Activated CD8-positive, alpha-beta memory T cell treated with anti-CD3 and anti-CD28 coated beads for 36 hours (primary cell): ENCODE results near the gene TBX18. TPM values are rescaled to one million over a fixed set of nuclear protein-coding genes. Genes with fewer than 3 reads are reported as not detected.

Experiments
- CTCF ChIA-PET: fragments of 350-600 bp; sonication (Branson Sonifier 250); formaldehyde crosslinking; loops from one replicate; lab custom pipeline; 2021; ENCODE audit warnings: antibody characterized with exemption; lab: Charles Lee
- POLR2A ChIA-PET: fragments of 350-600 bp; sonication (Branson Sonifier 250); formaldehyde crosslinking; loops from one replicate; lab custom pipeline; 2021; ENCODE audit warnings: antibody characterized with exemption; lab: Charles Lee
- total RNA-seq, 2 experiments: library from RNA; stranded (reverse); gene quantifications; one replicate each; pipeline ENCODE4 v1.2.3, GENCODE V29; 2021

Gene TBX18
- total RNA-seq, 2 experiments from 2014 or later: not detected

DNA sequence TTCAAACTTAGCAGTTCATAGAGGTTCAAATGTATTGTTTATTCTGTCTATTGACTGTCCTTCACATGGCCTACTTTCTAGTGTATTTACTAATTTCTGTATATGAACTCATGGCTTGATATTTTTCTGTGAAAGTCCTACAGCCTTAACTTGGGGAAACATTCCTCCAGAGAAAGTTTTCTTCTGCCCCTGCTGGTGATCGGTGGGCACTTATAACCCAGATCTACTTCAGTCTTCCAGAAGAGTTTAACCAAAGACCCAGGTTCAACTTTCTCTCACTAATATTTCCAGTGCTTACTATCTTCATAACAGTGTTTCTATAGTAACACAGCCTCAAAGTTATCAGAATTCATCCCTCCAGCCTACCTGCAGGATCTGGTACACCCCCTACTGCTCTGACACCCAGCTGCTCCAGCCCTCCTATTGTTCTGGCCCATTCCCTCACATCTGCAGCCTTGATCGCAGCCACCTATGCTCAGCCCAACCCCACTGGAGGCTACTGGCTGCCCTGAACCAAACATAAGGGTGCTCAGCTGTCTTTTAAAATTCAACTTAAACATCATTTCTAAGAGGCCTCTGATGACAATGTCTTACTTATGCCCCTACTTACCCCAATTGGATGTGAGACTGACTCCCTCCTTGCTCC is 72.3 kb downstream of the TBX18 start:
- CTCF ChIA-PET: no interaction called here

GRCh38 chr6:84688141-84688873 is 76.1 kb downstream of the TBX18 start:
- CTCF ChIA-PET: interaction anchor here (0.6 kb wide), 1 partner anchor 10 kb away, joined by 3 read pairs; no protein-coding TSS in a partner anchor
- POLR2A ChIA-PET: no interaction called here

More for the DNA sequence above, 72.3 kb downstream of the TBX18 start:
- POLR2A ChIA-PET: no interaction called here

GRCh38 chr6:84687431-84687830 is 77.0 kb downstream of the TBX18 start:
- ChIA-PET POLR2A (no interaction called here), CTCF (no interaction called here)

GRCh38 chr6:84685983-84686584 is 78.3 kb downstream of the TBX18 start:
- POLR2A ChIA-PET: no interaction called here
- CTCF ChIA-PET: no interaction called here

- POLR2A ChIA-PET: no interaction called here
These were observed 82.6 kb downstream of the TBX18 start for GRCh38 chr6:84681693-84682326.

GRCh38 chr6:84675651-84676050 is 88.7 kb downstream of the TBX18 start:
- POLR2A ChIA-PET: no interaction called here

More at GRCh38 chr6:84681693-84682326, 82.6 kb downstream of the TBX18 start:
- CTCF ChIA-PET: no interaction called here

DNA sequence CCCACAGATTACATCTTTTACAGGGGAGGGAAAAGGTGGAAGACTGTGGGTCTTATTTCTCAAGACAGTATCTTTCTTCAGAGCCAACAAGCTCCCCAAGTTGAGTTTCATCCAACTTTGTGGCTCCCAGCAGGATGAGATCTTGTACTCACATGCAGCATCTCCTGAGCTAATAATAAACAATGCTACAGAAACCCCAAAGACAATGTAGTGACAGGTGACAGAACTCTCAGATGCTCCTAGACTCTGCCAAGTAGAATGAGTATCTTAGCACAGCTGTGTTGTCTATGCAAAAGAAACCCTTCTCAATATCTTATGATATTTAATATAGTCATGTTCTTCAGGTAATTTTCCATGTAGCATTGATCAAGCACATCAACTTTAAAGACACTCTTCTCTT is 90.0 kb downstream of the TBX18 start:
- ChIA-PET CTCF (no interaction called here), POLR2A (no interaction called here)

More at GRCh38 chr6:84675651-84676050, 88.7 kb downstream of the TBX18 start:
- CTCF ChIA-PET: no interaction called here

- ChIA-PET POLR2A (no interaction called here), CTCF (no interaction called here)
These were observed 93.2 kb downstream of the TBX18 start for GRCh38 chr6:84671183-84671582.

DNA sequence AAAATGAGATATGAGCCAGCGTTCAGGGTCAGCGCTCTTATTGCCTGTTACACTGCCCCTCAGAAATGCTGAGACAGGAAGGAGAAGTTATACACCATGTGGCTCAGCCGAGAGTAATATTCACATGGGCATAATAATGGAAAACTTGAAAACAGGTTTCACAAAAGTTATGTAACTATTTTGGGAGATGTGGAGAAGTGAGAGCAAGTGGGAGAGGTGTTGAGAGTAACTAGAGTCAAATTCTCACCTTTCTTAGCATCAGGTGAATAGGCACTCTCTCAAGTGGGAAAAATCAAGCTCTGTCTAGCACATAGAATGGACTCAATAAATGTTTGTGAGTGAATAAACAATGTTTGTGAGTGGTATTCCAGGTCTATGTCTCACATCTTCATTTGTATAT is 94.5 kb downstream of the TBX18 start:
- ChIA-PET POLR2A (no interaction called here), CTCF (no interaction called here)

DNA sequence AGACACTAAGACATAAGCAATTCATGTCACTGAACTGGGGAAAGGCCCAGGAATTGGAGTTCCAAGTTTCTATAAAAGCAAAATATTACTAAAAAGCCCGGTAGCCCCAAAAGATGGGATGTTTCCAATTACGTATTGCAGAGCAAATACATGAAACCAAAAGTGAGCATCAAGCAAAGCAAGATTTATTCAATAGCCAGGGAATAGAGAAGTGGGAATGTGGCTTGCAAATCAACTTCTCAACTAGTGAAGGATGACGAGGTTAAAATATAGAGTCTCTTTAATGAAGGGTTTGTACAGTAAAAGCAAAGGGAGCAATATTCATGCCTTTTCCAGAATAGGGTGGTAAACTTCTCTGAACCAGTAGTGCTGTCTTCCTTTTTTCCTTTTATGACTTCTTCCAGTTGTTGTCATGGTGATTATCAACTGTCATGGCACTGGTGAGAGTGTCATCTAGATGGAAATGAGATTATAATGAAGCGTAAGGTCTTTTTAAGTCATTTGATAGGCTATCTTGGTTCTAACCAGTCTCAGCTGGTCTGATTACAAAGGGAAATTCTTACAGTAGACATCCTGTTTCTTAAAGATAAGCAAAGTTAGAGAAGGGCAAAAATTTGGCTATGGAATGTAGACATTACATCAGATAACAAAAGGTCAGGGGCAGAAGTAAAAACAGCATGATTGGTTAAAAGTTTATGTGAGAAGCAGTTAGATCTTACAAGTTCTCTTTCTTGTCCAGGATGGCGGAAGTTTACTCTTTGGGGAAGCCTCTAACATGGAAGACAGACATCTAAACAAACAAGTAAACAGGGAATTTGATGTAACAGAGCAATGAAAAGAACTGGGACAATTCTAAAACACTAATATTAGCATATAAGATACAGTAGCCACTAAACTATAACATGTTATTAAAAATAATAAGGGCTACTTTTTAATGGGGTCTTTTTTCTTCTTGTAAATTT is 96.9 kb downstream of the TBX18 start:
- POLR2A ChIA-PET: no interaction called here
- CTCF ChIA-PET: no interaction called here

GRCh38 chr6:84665401-84665800 is 99.0 kb downstream of the TBX18 start:
- ChIA-PET CTCF (no interaction called here), POLR2A (no interaction called here)

DNA sequence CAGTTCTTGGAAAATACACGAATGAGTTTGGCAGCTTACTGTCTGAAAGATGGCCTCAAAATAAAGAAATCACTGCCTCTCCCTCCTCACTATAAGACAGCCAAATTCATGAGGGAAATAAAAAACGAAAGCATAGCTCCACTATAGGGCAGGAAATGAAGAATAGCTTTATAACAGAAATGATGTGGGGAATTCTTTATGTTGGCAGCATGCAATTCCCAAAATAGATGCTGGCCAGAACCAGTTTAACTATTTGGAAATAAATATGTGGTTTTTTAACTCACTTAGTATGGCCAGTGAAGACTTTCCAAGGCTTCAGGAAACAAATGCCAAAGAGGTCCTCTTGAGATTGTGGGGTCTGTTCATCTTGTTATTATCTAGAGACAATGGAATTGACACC is 100.5 kb downstream of the TBX18 start:
- POLR2A ChIA-PET: no interaction called here
- CTCF ChIA-PET: no interaction called here

DNA sequence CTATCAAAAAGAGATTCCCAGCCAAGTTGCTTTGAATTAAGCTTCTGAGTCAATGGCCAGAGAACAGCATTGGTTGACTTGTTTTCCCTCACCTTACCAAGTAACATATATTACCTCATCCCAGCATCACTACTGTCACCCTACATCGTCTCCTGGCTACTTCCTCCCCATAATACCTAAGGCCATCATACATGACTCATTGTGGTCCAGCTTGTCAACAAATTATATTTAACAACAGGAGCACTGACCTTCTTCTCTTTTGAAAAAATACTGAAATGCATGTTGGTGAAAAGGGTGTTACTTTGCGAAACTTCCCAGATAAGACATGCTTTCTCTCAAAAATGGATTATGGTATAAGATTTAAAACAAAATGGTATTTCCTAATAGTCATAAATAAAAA is 106.9 kb downstream of the TBX18 start:
- POLR2A ChIA-PET: no interaction called here
- CTCF ChIA-PET: no interaction called here

GRCh38 chr6:84657025-84657424 is 107.4 kb downstream of the TBX18 start:
- ChIA-PET POLR2A (no interaction called here), CTCF (no interaction called here)

DNA sequence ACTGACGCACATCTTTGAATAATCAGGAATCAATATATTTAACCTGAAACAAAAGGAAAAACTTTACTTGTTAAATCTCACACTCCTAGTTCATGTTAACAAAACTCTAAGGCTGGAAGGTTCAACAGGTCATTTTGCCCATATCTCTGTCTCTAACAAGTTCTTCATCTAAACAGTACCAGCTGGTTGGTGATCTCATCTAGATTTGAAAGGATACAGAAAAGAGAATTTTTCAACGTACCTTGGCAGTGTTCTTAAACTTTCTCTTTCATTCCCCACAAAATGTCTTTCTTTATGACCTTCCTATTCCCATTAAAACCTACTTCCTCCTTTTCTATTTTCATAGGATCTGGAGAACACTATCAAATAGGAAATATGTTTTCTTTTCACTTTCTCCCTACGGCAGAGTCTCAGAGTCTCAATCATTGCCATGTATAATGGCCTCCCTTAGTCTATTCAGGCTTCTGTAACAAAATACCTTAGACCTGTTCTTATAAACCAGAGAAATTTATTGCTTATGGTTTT is 111.3 kb downstream of the TBX18 start:
- ChIA-PET CTCF (no interaction called here), POLR2A (no interaction called here)

- ChIA-PET CTCF (no interaction called here), POLR2A (no interaction called here)
These were observed 111.9 kb downstream of the TBX18 start for GRCh38 chr6:84652356-84653026.

DNA sequence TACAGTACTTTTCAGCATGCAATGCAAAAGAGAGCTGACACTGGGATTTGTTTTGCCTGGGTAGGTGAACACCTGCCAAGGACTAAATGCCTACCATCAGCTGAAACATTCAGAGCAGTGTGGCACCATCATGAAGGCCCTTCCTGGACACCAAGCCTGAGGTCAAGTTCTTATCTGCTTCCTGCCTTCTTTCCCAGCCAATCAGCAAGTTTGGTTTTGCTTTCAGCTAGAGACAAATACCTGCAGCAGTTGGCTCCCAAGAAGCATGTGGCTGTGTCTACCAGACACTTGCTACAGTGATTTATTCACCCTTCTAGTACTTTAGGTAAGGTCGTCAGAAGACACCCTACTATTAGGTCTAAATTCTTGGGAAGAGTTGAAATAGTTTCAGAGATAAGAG is 112.8 kb downstream of the TBX18 start:
- CTCF ChIA-PET: no interaction called here
- POLR2A ChIA-PET: no interaction called here

DNA sequence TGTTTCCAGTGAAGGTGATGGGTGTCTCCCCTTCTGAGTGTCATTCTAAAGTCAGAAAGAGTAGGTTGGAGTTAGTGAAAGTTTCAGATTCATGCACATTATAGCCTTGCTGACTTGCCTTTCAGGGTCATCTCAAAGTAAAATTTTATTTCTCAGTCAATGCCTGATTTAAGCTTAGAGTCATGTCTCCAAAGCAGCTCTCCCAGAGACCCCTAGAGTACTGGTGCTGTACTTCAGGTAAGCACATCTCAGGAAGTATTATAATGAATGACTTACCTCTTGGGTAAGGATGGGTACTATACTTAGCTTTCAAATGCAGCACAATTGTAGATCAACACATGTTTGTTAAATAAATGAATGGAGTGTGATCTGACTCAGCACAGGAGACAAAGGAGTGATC is 116.0 kb downstream of the TBX18 start:
- ChIA-PET POLR2A (no interaction called here), CTCF (no interaction called here)
